ENCODE results near the gene COL16A1. TPM values are rescaled to one million over a fixed set of nuclear protein-coding genes. Genes with fewer than 3 reads are reported as not detected.
A peak's percentile ranks its signal among the peaks of the same experiment; 100 is the strongest.

The COL16A1 gene
- total RNA-seq, 2 donors from 2014 or later, result 93.3 to 179 TPM

DNA sequence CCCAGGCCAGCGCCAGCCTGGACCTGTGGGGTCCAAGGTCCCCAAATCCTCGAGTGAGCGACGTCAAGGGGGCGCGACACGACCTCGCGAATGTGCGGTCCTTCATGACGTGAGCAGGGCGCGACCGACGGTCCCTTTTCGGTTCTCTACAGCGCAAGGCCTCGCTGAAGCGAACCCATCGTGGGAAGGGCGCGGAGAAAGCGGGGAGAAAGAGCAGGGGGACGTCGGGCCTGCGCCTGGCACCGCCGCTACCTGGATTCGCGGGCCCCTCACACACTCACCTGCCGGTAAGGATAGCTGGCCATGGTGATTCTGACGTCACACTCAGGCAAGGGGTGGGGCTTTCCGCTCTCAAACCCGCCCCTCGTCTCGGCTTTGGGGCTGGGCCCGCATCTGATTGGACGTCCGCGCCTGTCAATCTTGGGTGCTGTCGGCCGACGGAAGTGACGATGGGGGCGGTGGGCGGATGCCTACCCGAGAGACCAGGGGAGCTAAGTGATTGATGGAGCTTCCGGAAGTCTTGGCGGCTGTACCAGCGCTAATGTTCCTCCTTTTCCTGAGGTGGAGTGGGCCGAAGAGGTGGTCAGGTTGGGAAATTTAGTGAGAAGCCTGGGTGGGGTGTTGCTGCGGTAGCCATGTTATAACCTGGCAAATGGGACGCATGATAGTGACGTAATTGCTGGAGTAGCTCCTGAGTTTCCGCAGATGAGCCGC is 59.1 kb downstream of the COL16A1 start, which contains the start of gene PEF1:
Gene PEF1 (minus strand): TSS at position 317 of the 714 bp plus-strand sequence. CDS start 12 bp downstream, at position 305.
- peak; percentile 100 for DNase-seq (ENCODE audit: low spot score)
- intact Hi-C loops (cut with DNase I), result no loop called here

DNA sequence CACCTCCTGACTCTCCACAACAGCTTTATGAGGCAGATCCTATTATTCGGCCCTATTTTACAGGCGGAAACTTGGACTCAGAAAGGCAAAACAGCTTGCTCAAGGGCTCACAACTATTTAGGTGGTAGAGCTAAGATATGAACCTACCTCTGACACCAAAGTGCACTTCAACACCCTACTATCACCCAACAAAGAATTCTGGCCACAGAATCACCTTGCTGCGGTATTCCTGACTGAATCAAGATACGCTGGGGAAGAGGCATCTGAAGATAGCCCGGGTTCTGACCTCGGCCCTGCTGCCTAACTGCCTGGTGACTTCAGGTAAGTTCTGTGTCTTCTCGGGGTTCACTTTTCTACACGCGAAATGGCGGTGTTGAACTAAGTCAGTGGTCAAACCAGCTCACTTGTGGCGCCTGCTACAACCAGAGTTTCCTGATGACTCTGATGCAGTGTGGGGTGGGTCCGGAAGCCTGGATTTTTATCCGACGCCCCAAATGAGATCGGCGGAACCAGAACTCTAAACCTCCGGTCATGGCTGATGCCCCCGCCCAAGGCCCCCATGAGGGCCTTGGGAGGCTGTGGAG is 59.7 kb downstream of the COL16A1 start:
- intact Hi-C loops (cut with DNase I), result no loop called here

DNA sequence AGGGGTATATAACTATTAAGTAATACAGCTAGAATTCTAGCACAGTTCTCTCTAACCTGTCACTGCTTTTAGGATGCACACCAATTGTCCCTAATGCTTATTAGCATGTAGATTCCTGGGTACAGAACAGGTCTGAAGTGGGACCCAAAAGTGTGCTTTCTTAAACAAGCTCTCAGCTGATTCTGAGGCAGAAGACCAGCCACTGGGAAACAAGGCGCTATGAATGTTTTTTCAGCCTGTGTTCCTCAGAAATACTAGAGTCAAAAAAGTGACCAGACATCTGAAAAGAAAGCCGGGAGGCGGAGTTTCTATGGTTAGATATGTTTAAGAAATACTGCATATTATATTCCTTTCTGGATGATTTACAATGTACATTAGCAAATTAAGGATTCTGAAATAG is 60.9 kb downstream of the COL16A1 start:
- intact Hi-C loops (cut with DNase I), result no loop called here
- DNase-seq (ENCODE audit: low spot score), result no peak

More for the DNA sequence above, 59.7 kb downstream of the COL16A1 start:
- DNase-seq (ENCODE audit: low spot score), result no peak

DNA sequence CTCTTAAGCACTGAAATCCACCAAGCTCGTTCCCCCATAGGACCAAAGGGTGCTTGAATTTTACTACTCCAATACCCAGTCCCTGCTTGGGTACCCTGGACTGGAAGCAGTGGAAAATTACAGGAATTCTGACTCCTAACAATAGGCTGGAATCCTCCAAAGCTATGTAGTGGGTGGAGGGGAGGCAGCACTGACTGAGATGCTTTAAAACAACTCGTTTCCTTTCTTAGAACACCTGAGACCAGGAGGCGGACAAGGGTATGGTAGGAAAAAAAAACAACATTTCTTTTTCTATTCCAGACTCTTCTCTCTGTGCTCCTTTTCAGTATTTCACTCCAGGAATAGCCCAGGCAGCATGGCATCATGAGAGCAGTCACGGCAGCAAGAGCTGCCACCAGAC is 61.5 kb downstream of the COL16A1 start:
- DNase-seq (ENCODE audit: low spot score), result no peak
- intact Hi-C loops (cut with DNase I), result no loop called here

DNA sequence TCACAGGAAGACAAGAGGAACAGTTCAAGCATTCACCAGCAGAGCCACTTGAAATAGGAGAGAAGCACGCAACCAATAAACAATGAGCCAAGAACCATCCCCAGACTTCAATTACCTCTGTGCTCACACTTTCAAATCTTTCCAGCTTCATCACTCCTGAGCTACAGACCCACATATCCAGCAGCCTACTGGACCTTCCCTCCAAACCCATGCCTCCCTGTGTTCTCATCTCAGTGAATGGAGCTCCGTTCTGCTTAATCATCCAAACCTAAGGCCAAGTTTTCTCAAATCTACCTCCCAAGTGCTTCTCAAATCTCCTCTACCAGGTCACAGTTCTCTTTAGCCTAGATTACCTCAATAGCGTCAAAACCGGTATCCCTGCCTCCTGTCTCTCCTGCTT is 62.9 kb downstream of the COL16A1 start:
- intact Hi-C loops (cut with DNase I), result no loop called here

DNA sequence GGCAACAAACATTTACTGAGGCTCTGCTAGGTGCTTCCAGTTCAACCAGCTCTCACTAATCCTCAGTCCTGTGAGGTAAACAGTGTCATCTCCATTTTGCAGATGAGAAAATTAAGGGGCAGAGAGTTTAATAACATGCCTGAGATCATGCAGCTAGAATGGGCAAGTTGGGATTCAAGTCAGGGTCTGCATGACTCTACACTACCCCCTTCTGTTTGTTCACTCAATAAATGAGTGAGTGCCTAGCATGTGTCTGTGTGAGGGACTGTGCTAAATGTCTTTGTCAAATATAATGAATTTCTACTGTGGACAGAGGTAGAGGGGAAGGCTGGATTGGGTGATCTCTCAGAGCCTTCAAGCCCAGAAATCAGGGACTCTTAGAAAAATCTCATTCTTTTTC is 63.6 kb downstream of the COL16A1 start:
- DNase-seq (ENCODE audit: low spot score), result no peak
- intact Hi-C loops (cut with DNase I), result no loop called here

More for the DNA sequence above, 62.9 kb downstream of the COL16A1 start:
- no peak for DNase-seq (ENCODE audit: low spot score)

DNA sequence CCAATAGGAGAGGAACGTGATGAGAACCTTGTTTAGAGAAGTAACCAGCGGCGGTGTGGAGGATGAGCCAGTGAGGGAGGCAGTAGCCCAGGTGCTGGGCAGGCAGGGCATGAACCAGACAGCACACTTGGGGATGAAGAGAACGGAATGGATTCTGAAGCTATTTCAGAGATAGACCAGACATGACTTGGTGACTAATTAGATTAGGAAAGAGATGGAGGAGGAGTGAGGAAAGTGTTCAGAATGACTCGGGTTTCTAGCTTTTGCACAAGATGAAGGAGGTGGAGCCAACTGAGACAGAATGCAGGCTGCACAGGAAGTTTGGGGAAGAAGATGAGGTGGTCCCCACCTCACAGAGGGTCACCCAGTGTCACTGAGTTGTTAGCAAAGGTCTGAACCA is 64.3 kb downstream of the COL16A1 start:
- no peak for DNase-seq (ENCODE audit: low spot score)
- intact Hi-C loops (cut with DNase I), result no loop called here

DNA sequence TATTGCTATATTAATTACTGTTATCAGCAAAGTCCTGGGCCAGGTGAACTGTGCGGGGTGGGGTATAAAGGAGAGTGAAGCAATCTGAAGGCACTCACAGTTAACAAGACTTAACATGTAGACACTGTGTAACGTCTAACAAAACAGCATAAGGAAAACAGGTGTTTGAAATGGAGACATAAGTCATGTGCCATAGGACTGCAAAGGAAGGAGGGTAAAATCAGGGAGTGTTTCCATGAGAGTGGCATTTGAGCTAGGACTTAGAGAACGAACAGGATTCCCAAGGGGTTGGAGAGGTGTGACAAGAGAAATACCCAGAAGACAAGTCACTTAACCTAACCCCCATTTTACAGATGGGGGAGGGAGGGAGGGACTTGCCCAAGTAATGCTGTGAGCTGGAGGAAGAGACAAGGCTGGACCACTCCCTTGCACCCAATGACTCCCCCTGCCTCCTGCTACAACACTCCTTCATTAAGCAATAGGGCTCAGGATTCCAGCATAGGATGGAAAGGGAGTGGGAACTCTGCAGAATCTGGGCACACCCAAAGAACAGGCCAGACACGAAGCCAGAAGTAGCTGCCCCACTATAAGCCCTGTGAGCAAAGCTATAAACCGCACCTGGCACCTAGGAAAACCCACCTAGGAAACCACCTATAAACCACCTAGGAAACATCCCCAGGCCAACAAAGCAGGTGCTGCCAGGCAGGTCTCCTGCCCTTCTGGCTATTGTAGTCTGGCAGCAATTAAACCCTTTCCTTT is 65.7 kb downstream of the COL16A1 start:
- intact Hi-C loops (cut with DNase I), result no loop called here

DNA sequence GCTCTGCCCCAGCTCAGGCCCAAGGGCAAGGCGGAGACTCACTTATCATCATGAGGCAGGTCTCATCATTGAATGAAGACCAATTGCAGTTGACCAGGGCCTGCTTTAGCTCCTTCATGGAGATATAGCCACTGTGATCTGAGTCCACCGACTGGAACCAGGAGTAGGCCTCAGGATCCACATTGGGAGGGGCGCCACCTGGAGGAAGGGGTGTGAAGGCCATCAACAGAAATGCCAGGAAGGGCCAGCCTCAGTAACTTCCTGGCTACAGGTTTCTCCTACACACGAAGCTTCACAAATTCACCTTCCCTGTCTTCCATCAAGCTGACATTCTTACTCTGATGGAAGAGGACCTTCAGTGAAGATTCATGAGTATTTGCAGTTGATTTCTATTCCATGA is 70.7 kb downstream of the COL16A1 start:
- DNase-seq (ENCODE audit: low spot score), result no peak
- intact Hi-C loops (cut with DNase I), result no loop called here

More for the DNA sequence above, 65.7 kb downstream of the COL16A1 start:
- DNase-seq (ENCODE audit: low spot score), result no peak

DNA sequence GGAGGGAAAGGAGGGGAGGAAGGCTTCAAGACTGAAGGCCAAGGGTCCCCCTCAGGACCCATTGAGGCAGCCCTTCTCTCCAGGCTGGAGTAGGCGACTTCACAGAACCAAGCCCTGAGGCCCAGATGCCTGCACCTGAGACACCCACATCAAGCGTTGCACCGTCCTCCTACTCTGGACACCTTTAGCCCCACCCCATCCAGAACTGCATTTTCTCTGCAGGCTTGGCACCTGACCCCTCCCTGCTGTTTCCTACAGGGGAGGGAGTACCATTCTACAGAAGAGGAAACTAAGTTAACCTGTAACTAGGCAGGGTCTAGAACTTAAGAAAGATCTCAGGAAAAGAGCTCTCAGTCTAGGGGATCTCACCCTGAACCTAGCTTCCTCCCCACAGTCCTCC is 71.2 kb downstream of the COL16A1 start:
- no peak for DNase-seq (ENCODE audit: low spot score)
- intact Hi-C loops (cut with DNase I), result no loop called here

DNA sequence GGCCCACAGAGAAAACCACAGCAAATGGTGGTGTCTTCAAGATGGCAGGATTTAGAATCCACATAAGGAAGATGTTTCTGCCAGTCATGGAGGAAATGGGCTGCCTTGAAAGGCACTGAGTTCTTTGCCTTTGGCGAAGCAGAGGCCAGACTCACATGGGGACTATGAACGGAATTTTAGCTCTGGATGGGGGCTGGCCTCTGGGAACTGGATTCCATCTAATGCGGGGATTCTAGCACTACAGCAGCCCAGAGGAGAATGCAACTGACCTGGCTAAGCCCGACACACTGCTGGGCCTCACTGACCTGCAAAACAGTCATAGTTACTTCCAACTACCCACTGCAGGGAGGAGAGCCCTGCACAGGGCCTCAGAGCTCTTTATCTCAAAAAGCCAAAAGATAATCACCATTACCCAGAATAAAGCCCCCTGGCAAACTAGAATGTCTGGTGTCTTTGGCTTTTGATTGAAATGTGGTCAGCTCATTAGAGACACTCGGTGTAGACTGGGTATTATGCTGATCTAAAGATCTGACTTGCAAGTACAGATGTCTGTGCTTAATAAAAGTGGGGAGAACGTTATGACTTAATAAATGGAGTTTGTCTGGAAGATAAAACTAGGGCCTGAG is 74.8 kb downstream of the COL16A1 start:
- DNase-seq (ENCODE audit: low spot score), result no peak
- intact Hi-C loops (cut with DNase I), result no loop called here

DNA sequence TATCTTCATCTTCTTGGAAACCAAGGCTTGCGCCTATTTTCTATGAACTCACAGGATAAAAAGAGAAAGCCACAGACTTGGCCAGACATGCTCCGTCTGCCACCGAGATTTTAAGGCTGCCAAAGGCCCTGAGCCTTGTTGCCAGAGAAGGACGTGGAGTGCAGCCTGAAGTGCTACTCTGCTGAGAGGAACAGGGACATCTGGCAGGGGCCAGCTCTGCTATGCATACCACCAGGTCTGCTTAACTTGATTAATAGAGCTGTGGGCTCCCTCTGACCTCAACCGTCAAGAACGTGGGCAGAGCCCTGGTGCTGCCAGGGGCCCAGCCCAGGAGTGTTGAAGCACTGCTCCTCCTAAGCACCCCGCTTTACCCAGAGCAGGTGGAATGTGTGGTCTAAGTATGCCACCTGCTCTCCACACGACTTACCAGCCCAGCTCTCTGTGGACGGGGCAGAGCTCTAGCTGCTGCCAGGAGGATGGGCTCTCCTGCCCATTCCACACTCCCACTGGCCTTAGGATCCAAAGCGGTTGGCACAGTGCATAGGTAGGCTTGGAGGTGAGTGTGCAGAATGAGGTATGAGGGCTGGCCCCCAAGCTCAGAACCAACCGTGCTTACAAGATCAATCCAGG is 75.8 kb downstream of the COL16A1 start:
- intact Hi-C loops (cut with DNase I), result no loop called here
- DNase-seq (ENCODE audit: low spot score), result peak; percentile 78

DNA sequence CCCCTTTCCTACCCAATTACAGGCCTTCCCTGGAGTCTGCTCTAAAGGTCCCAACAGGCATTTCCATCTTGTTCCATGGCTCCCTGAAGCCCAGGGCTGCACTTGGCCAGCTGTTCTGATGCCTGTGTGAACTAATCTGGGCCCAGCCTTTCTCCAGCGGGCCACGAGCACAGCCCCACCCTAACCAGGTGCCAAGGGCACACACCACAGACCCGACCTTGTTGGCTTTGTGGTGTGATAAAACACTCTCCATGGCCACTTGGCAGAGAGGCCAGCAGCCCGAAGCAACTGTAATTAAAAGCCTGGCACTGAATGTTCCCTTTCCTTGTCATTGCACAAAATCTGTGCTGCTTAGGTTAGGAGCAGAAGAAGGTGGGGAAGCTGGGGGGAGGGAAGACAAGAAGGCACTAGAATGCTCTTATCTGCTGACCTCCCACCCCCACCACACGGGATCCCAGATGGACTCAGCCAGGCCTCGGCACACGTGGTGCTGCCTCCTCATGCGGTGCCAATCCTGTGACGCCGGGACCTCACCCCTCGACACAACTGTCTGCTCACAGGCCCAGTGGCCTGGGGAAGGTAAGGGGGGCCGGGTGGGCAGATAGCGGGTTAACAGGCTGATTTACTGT is 76.4 kb downstream of the COL16A1 start:
- DNase-seq (ENCODE audit: low spot score), result peak; percentile 89
- intact Hi-C loops (cut with DNase I), result no loop called here

DNA sequence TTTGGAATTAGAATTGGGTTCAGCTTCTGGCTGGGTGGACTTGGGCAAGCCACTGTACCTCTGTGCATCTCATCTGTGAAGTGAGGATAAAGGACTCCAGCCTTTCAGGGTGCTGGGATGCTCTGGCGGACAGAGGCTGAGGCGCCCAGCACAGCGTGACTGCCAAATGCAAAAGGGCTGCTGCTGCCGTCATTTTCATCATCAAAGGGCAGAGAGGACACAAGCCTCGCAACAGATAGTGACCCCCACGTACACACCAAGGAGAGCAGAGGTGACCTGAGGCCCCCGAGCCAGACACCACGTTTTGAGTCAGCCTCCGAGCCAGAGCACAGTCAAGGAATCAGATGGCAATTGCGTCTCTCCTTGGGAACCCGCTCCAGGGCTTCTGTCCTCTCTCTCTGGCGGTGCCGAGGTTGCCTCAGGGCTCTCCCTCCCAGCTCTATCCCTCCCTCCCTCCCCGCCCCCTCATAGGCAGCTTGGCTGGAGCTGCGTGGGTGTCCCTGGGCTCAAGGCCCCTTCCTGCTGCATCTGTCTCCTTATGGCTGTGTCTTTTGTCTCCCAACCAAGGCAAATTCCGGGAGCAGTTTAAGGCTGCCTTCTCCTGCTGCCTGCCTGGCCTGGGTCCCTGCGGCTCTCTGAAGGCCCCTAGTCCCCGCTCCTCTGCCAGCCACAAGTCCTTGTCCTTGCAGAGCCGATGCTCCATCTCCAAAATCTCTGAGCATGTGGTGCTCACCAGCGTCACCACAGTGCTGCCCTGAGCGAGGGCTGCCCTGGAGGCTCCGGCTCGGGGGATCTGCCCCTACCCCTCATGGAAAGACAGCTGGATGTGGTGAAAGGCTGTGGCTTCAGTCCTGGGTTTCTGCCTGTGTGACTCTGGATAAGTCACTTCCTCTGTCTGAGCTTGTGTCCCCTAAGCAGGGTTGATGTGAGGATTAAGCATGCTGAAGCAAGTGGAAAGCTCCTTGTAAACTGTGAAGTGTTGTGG is 77.3 kb downstream of the COL16A1 start:
- intact Hi-C loops (cut with DNase I), result no loop called here
- peak; percentile 82 for DNase-seq (ENCODE audit: low spot score)

DNA sequence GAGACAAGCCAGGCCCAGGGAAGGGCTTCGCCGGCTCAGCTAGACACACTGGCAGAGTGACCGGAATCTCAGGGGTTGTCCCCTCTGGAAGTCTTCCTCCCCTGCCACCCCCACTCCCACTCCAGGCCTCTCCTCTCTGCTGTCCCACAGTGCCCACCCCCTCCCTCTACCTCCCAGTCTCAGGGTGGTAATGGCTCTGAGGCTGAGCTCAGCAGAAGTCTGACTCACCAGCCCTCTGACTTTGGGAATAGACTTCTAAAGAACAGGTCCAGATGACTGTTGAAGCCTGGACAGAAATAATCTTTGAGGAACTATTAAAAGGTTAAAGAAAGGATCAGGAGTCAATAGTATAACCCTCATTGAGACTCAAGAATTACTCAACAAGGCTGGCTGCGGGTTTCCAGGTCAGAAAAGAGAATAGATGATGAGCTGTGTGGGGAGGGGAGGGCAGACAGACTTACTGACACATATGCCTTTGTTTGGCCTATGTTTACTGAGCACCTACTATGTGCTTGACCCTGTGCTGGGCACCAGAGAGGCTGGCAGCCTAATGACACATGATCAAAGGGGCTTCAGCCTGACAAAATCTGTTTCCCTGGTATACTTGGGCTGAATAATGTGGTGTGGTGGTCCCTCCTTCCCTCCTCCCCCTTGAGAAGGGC is 78.1 kb downstream of the COL16A1 start:
- DNase-seq (ENCODE audit: low spot score), result peak; percentile 76
- intact Hi-C loops (cut with DNase I), result no loop called here

DNA sequence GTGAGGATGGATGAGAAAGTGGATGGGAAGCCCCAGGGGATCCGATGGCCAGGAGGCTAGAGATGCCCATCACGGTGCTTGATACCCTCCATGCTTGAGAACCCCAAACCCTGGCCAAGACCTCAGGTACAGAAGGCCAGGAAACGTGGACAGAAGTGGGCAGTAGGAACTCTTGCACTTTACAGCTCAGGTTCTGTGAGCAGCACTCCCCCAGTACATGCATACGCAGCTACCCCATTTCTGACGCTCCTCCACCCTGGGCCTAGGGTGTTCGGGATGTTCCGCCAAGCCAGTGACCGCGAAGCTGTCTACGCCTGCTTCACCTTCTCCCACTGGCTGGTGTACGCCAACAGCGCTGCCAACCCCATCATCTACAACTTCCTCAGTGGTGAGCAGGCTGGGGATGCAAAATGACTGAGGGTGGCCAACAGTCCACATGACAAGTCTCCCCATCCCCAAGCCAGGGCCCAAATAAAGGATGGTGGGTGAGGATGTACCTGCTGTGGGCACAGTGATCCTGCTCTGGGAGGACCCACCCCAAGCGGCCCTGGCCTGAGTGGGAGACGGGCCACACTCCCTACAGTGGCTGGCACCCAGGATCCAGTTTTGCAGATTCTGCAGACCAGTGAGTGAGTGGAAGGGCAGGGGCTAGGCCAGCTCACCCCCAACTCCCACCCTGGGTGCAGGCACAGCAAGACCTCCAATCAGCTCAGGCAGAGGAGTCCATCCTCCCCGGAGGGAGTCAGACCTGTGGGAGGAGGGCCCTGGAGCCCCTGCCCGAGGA is 78.9 kb downstream of the COL16A1 start:
- DNase-seq (ENCODE audit: low spot score), result peak; percentile 79
- intact Hi-C loops (cut with DNase I), result no loop called here

DNA sequence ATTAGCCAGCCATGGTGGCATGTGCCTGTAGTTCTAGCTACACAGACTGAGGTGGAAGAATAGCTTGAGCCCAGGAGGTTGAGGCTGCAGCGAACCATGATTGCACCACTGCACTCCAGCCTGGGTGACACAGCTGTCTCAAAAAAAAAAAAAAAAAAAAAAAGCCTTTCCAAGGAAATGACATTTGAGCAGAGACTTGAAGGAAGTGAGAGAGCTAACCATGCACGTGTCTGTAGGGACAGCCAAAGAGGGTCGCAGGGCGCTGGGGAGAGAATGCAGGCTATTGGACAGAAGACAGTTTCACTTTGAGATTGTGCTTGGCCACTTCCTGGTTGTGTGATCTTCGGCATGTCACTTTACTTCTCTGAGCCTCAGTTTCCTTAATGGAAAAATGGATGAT is 79.5 kb downstream of the COL16A1 start:
- intact Hi-C loops (cut with DNase I), result no loop called here
- peak; percentile 68 for DNase-seq (ENCODE audit: low spot score)

Data from posterior vena cava (tissue), 2 donors.